Liver (tissue), 3 donors: ENCODE data around the gene NET1.

Source experiments
- ATF3 ChIP-seq: IDR thresholded peaks from 2 replicates; pipeline ENCODE4 v1.6.1; 2016; ENCODE audit warnings: antibody characterized with exemption
- CTCF ChIP-seq: fragments of 150-350 bp; IDR thresholded peaks from 2 replicates; pipeline ENCODE4 v1.5.1; 2017; ENCODE audit warnings: improper control_type of control experiment, low read depth, low read length; ENCODE audit not compliant: missing input control
- GABPA ChIP-seq, 2 donors: IDR thresholded peaks in 1 of 2; conservative IDR thresholded peaks in 1 of 2; 2 replicates each; pipeline ENCODE4 v1.6.1; 2016; ENCODE audit warnings: antibody characterized with exemption in 2 of 2, mild to moderate bottlenecking in 1 of 2, moderate library complexity in 1 of 2
- JUND ChIP-seq, 2 donors: IDR thresholded peaks; 2 replicates each; pipeline ENCODE4 v1.6.1; 2016; ENCODE audit warnings: antibody characterized with exemption in 2 of 2
- MAX ChIP-seq: IDR thresholded peaks from 2 replicates; pipeline ENCODE4 v1.6.1; 2016; ENCODE audit warnings: antibody characterized with exemption
- REST ChIP-seq: IDR thresholded peaks from 2 replicates; pipeline ENCODE4 v1.6.1; 2016; ENCODE audit warnings: antibody characterized with exemption, mild to moderate bottlenecking
- RXRA ChIP-seq, 2 donors: IDR thresholded peaks; 2 replicates each; pipeline ENCODE4 v1.6.1; 2017 to 2018; ENCODE audit warnings: antibody characterized with exemption in 2 of 2, mild to moderate bottlenecking in 1 of 2
- SP1 ChIP-seq: IDR thresholded peaks from 2 replicates; pipeline ENCODE4 v1.6.1; 2018; ENCODE audit warnings: antibody characterized with exemption, mild to moderate bottlenecking
- TAF1 ChIP-seq: conservative IDR thresholded peaks from 2 replicates; pipeline ENCODE4 v1.6.1; 2016; ENCODE audit warnings: antibody characterized with exemption, mild to moderate bottlenecking
- YY1 ChIP-seq: IDR thresholded peaks from 2 replicates; pipeline ENCODE4 v1.6.1; 2016; ENCODE audit warnings: antibody characterized with exemption, mild to moderate bottlenecking
- ZBTB33 ChIP-seq: IDR thresholded peaks from 2 replicates; pipeline ENCODE4 v1.6.1; 2016; ENCODE audit warnings: antibody characterized with exemption
- donor health status: healthy.
- donor health status: healthy.

- TF ChIP-seq ATF3, result no peak
- TF ChIP-seq CTCF, result no peak
- no peak for TF ChIP-seq SP1
- no peak for TF ChIP-seq MAX
- no peak for TF ChIP-seq TAF1
- no peak for TF ChIP-seq JUND (IDR thresholded peaks at IDR 0.05)
- no peak for TF ChIP-seq REST
- no peak for TF ChIP-seq RXRA (IDR thresholded peaks at IDR 0.05)
- no peak for TF ChIP-seq GABPA (IDR thresholded peaks at IDR 0.05 in 1 of 2, conservative IDR thresholded peaks at IDR 0.05 in 1 of 2)
- no peak for TF ChIP-seq ZBTB33
- TF ChIP-seq YY1, result no peak
These were observed 36.9 kb downstream of the NET1 start for GRCh38 chr10:5449227-5449626.
